HG02970 (cell line): ENCODE measurements around the gene OPN3.
A peak's percentile ranks its signal among the peaks of the same experiment; 100 is the strongest.

Experiments
- ATAC-seq: cut with Tn5 transposase; IDR thresholded peaks from one replicate; pipeline ENCODE4 v1.9.1; 2021; ENCODE audit warnings: mild to moderate bottlenecking, moderate library complexity, moderate number of reproducible peaks; ENCODE audit not compliant: unreplicated experiment, low FRiP score

OPN3 gene

DNA sequence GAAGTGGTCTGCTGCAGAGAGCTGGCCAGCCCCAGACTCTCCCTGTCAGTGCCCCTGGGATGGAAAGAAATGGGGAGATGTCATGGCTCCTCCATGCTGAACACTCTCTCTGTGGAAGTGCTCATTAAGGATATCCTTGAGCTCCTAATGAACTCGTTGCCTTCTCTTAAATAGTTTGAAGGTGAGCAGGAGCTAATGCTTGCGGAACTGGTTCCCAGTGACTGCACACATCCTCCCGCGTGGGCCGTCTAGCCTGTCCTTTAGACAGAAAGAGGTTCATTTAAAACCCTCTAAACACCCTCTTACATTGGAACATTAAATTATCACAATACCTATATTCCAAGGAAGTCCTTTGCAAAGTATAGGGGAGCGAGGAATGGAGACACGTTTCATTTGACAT, 6.0 kb upstream of the OPN3 start:
- ATAC-seq = no peak

DNA sequence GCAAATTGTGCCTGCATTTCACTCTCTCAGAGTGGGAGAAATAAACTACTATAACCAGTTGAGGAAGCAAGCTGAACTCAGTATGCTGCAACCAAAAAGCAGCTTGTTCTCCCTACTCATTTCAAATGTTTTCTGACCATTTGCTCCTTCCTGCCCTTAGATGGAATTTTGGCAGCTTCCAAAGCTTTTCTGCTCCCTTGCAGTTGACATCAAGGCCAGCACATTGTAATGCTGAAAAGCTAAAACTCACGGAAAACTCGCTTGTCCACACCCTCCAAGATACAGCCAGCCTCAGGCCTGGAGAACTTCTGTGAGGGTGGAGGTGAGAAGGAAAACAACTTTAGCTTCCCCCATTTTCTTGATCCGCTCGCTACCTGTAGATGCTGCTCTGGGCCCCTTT, 5.0 kb upstream of the OPN3 start:
- no peak for ATAC-seq

DNA sequence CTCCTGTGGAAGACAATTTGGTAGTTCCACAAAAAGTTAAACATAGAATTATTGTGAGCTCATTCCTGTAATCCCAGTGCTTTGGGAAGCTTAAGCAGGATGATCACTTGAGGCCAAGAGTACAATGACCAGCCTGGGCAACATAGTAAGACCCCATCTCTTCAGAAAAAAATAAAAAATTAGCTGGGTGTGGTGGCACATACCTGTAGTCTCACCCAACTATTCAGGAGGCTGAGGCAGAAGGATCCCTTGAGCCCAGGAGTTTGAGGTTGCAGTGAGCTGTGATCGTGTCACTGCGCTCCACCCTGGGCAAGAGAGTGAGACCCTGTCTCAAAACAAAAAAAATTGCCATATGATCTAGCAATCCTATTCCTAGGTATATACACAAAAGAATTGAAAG, 4.1 kb upstream of the OPN3 start:
- no peak for ATAC-seq

DNA sequence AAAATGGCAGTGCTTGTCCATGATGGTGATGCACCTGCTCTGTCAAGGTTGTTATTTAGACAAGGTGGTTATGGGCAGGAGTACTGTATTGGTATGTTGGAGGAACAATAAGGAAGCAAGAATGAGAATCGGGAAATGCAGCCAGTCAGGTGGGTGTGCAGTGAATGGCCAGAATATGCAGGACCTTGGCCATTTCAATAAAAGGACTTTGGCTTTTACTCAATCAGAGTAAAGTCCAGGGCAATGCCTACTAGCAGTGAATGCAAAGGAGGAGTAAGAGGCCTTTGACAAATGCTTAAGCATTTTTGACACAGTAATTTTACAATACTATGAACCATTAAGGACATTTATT, 2.4 kb upstream of the OPN3 start:
- no peak for ATAC-seq

- no peak for ATAC-seq
Observed at GRCh38 chr1:241641773-241642592, 1.8 kb upstream of the OPN3 start.

DNA sequence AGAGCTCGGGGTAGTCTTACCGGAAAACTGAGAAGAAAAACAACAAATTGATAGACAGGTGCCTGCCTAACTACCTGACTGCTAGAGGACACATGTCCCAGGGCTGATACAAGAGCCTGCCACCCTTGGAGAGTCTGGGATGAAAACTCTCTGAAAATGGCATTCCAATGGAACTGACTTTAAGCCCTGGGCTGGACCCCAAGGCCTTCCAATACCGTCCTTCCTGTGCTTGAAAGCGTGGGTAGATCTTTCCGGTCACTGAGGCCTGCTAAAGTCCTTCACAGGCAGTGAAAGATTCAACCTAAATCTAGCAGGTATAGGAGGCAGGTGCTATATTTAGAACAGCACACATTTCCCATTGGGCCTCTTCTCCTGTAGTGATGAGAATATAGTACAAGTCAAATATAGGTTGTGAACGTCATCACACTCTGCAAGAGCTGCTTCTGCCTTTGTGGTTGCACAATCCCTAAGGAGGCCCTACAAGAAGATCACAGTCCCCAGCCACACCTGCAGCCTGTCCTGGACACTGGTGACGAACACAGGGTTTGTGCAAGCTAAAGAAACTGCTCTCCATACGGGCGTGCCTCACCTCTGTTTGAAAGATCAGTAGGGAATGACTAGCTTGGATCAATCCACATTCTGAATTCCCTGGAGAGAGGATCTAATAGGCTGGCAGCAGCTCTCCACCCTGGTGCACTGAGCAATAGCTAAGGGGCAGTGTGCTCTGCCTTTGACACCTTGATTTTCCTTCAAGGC, 876 bp upstream of the OPN3 start:
- ATAC-seq = no peak

- ATAC-seq = peak; percentile 56
Observed at GRCh38 chr1:241639623-241640148, 483 bp downstream of the OPN3 start.

GRCh38 chr1:241638909-241639622, 1.1 kb downstream of the OPN3 start:
- no peak for ATAC-seq

DNA sequence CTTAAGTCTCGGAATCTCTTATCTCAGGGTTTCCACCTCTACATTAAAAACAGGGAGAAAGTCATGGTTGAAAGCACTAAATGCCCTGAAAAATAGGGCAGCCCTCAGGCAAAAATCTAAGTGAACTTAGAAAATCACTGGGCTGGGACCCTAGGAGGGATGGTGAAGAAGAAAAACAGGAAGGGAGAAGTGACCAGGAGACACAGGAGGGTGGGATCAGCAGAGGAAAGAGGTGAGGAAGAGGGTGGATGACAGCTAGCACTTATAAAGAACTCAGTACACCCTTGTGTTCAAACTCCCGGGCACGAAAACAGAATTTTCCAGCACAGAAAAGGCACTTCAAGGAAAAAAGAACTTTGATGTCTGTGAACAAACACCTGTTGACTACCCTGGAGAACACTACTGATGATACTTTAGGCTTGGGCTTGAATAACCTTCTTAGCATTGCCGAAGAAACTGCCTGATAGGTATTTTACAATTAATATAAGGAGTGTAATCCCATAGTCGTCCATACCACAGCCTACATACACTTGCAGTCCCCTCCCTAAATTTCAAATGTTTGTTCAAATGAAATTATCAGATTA, 2.0 kb downstream of the OPN3 start:
- no peak for ATAC-seq

DNA sequence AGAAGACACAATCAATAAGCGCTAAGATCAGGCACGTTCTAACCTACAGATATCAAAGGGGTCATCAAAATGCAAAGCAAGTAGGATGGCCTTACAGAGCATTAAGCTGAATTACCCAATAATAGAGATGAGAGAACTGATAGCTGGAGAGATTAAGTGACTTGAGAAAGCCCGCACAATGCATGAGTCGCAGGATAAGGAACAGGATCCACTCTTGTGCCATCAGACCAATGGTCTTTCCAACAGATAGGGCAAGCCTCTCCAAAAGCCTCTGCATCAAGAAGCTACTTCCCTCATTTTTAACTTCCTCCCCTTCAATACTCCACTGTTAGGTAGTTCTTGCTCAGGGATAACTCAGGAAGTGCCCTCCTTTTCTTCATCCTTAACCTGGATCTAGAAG, 2.6 kb downstream of the OPN3 start:
- no peak for ATAC-seq

GRCh38 chr1:241637046-241637590, 3.1 kb downstream of the OPN3 start:
- no peak for ATAC-seq

DNA sequence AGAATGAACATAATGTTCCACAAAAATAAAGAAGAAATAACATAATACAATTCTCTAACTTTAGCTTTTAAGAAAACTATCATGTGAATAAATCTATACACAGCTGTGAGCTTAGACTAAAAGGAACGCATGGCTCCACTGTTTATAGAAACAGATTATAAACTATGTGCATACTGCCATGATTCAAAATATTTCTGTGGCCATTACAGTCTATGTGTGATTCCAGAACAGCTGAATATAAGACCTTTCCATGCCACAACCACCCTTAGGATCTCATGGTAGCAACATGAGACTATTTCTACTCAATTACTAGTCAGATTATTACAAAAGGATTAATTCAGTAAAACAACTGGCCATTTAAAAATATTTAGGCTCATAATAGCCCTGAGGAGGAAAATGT, 3.9 kb downstream of the OPN3 start:
- no peak for ATAC-seq

GRCh38 chr1:241635556-241636152, 4.5 kb downstream of the OPN3 start:
- no peak for ATAC-seq

- no peak for ATAC-seq
Observed at GRCh38 chr1:241632987-241633386, 7.2 kb downstream of the OPN3 start.

DNA sequence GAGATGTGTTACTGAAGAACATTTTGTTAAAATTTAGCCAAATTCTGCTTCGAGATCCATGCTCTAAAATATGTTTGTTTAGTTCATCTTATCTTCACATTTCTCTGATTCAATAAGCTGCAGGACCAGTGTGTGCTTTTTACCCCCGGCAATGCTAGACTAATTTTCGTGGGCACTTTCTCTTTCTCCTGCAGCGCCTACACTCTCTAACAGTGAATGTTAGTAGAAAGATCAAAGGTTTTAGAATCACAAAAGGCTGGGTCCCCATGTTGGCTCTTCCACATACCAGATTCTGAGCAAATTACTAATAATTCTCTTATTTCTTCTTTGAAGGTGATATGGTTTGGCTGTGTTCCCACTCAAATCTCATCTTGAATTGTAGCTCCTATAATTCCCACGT, 8.5 kb downstream of the OPN3 start:
- no peak for ATAC-seq

- ATAC-seq = no peak
Observed at GRCh38 chr1:241630899-241631298, 9.3 kb downstream of the OPN3 start.

DNA sequence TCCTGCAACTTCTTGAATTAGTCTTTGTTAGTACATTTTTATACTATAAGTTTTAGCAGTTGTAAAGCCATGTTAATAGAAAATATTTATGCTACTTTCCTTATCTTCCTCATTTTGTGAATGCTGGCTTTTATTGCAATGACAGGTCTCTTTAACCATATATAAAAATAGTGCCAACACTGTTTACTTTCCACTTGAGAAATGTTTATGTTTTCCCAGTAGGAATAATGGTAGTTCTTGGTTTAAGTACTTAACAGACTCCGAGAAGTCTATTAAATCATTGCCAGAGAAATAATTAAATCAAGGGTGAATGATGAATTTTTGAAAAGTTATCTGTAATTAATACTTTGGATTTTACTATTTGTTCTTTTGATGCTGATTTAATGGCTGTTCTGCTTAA, 9.7 kb downstream of the OPN3 start:
- no peak for ATAC-seq

- no peak for ATAC-seq
Observed at GRCh38 chr1:241630005-241630404, 10.2 kb downstream of the OPN3 start.

DNA sequence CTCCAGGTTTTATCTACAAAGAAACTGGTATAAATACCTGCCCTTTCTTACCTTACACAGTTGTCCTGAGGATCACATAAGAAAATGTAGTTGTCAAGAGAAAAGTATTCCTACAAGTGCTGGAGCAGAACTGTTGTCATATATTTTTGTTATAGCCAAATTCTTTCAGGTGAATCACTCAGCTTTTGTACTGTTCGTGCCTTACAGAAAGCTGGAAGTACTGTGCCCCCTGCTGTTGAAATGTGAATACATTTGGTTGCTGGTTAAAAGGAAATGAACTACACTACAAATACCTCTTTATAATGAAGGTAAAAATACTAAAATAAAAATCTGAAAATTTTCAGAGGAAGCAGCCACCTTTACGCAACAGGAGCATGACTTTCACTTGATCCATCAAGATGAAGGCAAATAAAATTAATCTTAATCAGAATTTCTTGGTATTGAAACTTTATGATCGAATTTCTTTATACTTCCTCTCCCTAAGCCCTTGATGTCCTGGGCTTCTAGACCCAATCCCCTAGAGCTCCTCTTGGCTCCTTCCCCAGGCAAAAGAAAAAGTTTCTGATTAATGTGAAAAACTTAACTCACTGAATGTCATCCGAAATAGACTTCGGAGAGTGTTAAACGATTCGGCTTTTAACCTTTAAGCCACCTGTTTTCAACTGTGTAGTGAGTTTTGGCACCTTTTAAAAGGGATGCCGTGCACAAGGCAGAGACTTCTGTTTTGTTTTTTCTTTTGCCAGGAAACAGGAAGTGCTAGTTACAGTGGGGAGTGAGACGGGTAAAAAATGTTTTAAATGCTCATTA, 12.5 kb downstream of the OPN3 start:
- no peak for ATAC-seq
